HEK293T (cell line): Measurements from ENCODE around the gene ZNF683.
"Not testable (repeated sequence)": the region's sequence is repeated elsewhere in the genome, so short reads cannot be mapped to it uniquely, and the experiment has no call there.

Experiments used
- ARNT ChIP-seq: fragments of 450-650 bp; IDR thresholded peaks from 2 replicates; pipeline ENCODE4 v1.6.1; 2017; ENCODE audit warnings: mild to moderate bottlenecking
- BHLHE40 ChIP-seq: fragments of 450-650 bp; IDR thresholded peaks from 2 replicates; pipeline ENCODE4 v1.6.1; 2016; ENCODE audit warnings: mild to moderate bottlenecking, moderate library complexity, borderline replicate concordance
- CTBP1 ChIP-seq: fragments of 450-650 bp; IDR thresholded peaks from 2 replicates; pipeline ENCODE4 v1.6.1; 2016; ENCODE audit warnings: borderline replicate concordance
- FOXA1 ChIP-seq: fragments of 450-650 bp; IDR thresholded peaks from 2 replicates; pipeline ENCODE4 v1.6.1; 2016; ENCODE audit warnings: mild to moderate bottlenecking
- FOXK2 ChIP-seq: fragments of 450-650 bp; IDR thresholded peaks from 2 replicates; pipeline ENCODE4 v1.6.1; 2016; ENCODE audit warnings: mild to moderate bottlenecking
- NFRKB ChIP-seq: fragments of 450-650 bp; IDR thresholded peaks from 2 replicates; pipeline ENCODE4 v1.6.1; 2016; ENCODE audit warnings: mild to moderate bottlenecking, moderate library complexity
- SP1 ChIP-seq: fragments of 450-650 bp; IDR thresholded peaks from 2 replicates; pipeline ENCODE4 v1.6.1; 2017
- SUZ12 ChIP-seq: fragments of 450-650 bp; IDR thresholded peaks from 2 replicates; pipeline ENCODE4 v1.6.1; 2016; ENCODE audit warnings: mild to moderate bottlenecking
- TARDBP ChIP-seq: fragments of 450-650 bp; IDR thresholded peaks from 2 replicates; pipeline ENCODE4 v1.6.1; 2016
- ZNF384 ChIP-seq: fragments of 450-650 bp; IDR thresholded peaks from 2 replicates; pipeline ENCODE4 v1.6.1; 2016

- TF ChIP-seq ARNT, CTBP1, TARDBP, SP1, NFRKB, FOXA1, SUZ12, FOXK2, ZNF384, BHLHE40: not testable (repeated sequence)
Measured at GRCh38 chr1:26374361-26374760, 1.8 kb upstream of the ZNF683 start.
